ENCODE measurements around the gene IGF1. TPM values are rescaled to one million over a fixed set of nuclear protein-coding genes. Genes with fewer than 3 reads are reported as not detected.
A peak's percentile ranks its signal among the peaks of the same experiment; 100 is the strongest.

Gene IGF1
- total RNA-seq, 4 donors from 2014 or later = 17.3 to 58.7 (median 43.1) TPM

DNA sequence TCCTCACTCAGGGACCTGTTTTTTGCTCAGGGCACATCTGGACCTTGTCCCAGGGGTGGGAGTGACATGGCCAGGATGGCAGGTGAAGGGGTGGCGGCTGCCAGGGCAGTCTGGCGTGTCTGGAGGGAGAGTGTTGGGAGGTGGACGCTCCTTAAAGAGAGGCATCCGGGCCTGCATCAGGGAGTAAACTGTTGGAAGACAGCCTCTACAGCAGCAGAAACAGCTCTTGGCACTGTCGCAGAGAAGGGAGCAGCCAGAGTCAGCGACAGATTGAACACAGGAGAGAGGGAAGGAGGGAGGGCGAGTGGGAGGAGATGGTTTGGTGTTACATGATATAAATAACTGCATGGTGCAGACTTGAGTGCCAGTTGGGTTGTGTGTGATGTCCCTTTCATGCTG is 52.8 kb downstream of the IGF1 start:
- H3K4me3 ChIP-seq = no peak overlapping the region
- ATAC-seq = peak; percentile 34
- H3K27ac ChIP-seq = peak overlapping the region in 3 of 4 donors; percentile 38 to 70 (median 66)
- 0 to 16% methylated on average over 2 to 4 of the region's 7 CpGs for WGBS, 2 donors (ENCODE audit: low coverage in 1 of 2)
- TF ChIP-seq POLR2AphosphoS5 (IDR thresholded peaks at IDR 0.05) = no peak
- TF ChIP-seq EP300 (IDR thresholded peaks at IDR 0.05) = no peak
- H3K36me3 ChIP-seq = no peaks in the 10 kb centered on the region
- H3K9me3 ChIP-seq = no peaks in the 10 kb centered on the region
- no peaks in the 10 kb centered on the region for H3K27me3 ChIP-seq
- H3K4me1 ChIP-seq = peaks cover 0 to 25% (median 12%) of the 10 kb centered on the region in 3 donors

DNA sequence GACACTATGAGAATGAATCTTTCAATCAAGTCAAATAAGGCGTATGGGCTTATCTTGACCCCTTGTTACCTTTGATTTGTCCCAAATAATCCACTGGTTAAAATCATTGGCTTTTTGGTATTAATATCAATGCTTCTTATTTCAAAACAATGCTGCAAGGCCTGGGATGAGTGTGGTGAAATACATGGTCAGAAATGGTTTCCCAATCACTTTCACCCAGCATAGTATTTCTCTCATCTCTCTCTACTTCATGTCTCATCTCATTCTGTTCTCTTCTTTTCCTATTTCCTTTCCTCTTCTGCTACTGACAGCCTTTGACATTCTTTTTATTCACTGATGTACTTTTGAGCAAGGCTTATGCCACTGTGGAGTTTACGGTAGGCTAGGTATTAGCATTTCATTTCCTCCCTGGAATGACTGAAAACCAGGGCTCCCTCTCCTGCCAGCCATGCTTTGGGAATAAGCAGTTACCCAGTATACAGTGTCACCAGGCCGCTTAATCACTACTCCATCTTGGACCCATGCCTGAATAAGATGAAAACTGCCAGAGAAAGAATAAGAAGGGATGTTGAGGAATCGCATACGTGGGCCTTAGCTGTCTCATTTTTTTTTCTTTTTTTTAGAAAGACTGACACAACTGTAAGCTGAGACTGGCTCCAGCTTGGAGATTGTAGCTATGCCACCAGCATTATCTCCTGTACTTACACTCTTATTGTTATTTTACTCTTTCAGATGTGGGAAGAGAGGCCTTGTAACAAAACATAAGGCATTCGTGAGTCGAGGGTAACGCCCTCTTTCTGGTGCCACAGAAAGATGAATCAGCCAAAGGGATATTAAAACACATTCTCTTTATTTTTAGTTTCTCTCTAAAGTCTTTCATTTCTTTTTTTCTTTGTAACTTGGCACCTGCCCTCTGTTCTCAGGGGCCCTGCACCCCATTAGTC is 53.5 kb downstream of the IGF1 start:
- H3K36me3 ChIP-seq = no peaks in the 10 kb centered on the region
- no peaks in the 10 kb centered on the region for H3K27me3 ChIP-seq
- ATAC-seq = peak; percentile 35
- peaks cover 0 to 25% (median 12%) of the 10 kb centered on the region in 3 donors for H3K4me1 ChIP-seq
- 25 to 29% methylated on average over 5 to 8 of the region's 8 CpGs for WGBS, 2 donors (ENCODE audit: low coverage in 1 of 2)
- peak; percentile 11 for TF ChIP-seq POLR2AphosphoS5 (IDR thresholded peaks at IDR 0.05)
- TF ChIP-seq, protein P1, sequence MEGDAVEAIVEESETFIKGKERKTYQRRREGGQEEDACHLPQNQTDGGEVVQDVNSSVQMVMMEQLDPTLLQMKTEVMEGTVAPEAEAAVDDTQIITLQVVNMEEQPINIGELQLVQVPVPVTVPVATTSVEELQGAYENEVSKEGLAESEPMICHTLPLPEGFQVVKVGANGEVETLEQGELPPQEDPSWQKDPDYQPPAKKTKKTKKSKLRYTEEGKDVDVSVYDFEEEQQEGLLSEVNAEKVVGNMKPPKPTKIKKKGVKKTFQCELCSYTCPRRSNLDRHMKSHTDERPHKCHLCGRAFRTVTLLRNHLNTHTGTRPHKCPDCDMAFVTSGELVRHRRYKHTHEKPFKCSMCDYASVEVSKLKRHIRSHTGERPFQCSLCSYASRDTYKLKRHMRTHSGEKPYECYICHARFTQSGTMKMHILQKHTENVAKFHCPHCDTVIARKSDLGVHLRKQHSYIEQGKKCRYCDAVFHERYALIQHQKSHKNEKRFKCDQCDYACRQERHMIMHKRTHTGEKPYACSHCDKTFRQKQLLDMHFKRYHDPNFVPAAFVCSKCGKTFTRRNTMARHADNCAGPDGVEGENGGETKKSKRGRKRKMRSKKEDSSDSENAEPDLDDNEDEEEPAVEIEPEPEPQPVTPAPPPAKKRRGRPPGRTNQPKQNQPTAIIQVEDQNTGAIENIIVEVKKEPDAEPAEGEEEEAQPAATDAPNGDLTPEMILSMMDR (IDR thresholded peaks at IDR 0.05) = no peak
- H3K4me3 ChIP-seq = no peak overlapping the region
- H3K27ac ChIP-seq = peak overlapping the region; percentile 38 to 70 (median 61)
- H3K9me3 ChIP-seq = no peaks in the 10 kb centered on the region

DNA sequence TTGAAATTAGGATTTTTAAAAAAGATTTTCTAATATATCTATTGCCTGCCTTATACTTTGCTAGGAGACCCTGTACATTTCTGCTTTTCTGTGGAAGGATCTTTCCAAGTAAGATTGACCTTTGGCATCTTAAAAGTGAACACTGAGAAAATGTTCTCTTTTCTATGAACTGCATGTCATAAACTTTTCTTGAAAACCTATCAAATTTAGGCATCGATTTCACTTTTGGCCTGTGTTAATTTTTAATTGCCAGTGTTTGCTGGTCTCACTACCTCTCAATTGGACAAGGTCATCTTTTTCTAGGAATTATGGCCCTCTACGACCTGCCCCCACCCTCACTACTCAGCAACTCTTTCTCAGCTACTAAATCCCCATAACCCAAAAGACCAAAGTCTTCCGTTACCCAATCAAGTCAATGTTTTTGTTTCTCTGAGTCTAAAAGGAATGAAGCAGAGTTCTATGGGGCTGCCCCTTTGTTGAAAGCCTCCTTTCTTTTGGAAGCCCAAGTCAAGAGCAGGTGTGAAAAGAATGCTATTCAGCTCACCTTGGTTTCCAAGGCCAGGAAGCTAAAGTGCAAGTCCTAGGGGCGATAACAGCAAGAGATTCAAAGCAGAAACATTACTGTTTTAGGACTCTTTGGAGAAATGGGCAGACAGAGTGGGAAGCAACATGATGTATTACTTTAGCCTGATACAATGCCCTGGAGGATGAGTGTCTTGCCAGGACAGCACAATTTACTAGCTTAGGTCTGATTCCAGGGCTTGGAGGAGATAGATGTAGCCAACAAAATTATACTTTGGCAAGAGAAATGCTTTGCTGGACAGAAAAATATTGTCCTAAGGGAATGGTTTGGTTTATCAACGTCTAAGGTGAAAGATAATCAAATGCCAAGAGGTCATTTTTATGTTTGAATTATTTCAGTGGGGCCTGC is 55.0 kb downstream of the IGF1 start:
- no peak overlapping the region for H3K27ac ChIP-seq

DNA sequence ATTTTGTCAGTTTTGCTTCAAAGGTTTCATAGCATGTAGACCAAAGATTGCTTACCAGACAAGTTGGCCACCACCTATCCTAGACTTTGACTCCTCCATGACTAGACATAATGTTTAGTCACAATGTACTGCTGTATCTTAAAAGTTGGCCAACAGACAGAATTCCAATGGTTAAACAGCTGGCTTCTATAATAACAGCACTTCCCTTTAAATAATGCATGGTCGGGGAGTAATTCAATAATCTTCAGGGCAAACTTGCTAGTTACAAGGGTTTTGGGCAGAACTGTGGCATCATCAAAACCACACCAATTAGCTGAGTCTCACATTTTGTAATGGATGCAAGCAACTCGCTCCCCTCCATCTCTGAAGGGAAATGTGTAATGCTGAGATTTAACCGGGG is 56.9 kb downstream of the IGF1 start:
- no peaks in the 10 kb centered on the region for H3K9me3 ChIP-seq
- no peaks in the 10 kb centered on the region for H3K36me3 ChIP-seq
- WGBS, 2 donors (ENCODE audit: low coverage in 1 of 2) = 77 to 88% methylated on average over 2 to 3 of the region's 3 CpGs
- H3K4me3 ChIP-seq = no peak overlapping the region
- no peak overlapping the region for H3K27ac ChIP-seq
- H3K4me1 ChIP-seq = peaks cover 0 to 25% (median 9%) of the 10 kb centered on the region in 3 donors
- no peak for TF ChIP-seq EP300 (IDR thresholded peaks at IDR 0.05)
- no peak for TF ChIP-seq POLR2A (IDR thresholded peaks at IDR 0.05)
- no peak for TF ChIP-seq POLR2AphosphoS5 (IDR thresholded peaks at IDR 0.05)
- ATAC-seq = no peak
- H3K27me3 ChIP-seq = no peaks in the 10 kb centered on the region

More for the DNA sequence above, 55.0 kb downstream of the IGF1 start:
- no peak for ATAC-seq
- WGBS, 2 donors (ENCODE audit: low coverage in 1 of 2) = 59 to 74% methylated on average over 4 to 5 of the region's 5 CpGs
- TF ChIP-seq, protein P1 (IDR thresholded peaks at IDR 0.05) = no peak
- TF ChIP-seq POLR2A (IDR thresholded peaks at IDR 0.05) (no peak), POLR2AphosphoS5 (IDR thresholded peaks at IDR 0.05) (no peak)
- H3K36me3 ChIP-seq = no peaks in the 10 kb centered on the region
- H3K4me3 ChIP-seq = no peak overlapping the region
- no peaks in the 10 kb centered on the region for H3K27me3 ChIP-seq
- H3K4me1 ChIP-seq = peaks cover 0 to 25% (median 12%) of the 10 kb centered on the region in 3 donors
- H3K9me3 ChIP-seq = no peaks in the 10 kb centered on the region

DNA sequence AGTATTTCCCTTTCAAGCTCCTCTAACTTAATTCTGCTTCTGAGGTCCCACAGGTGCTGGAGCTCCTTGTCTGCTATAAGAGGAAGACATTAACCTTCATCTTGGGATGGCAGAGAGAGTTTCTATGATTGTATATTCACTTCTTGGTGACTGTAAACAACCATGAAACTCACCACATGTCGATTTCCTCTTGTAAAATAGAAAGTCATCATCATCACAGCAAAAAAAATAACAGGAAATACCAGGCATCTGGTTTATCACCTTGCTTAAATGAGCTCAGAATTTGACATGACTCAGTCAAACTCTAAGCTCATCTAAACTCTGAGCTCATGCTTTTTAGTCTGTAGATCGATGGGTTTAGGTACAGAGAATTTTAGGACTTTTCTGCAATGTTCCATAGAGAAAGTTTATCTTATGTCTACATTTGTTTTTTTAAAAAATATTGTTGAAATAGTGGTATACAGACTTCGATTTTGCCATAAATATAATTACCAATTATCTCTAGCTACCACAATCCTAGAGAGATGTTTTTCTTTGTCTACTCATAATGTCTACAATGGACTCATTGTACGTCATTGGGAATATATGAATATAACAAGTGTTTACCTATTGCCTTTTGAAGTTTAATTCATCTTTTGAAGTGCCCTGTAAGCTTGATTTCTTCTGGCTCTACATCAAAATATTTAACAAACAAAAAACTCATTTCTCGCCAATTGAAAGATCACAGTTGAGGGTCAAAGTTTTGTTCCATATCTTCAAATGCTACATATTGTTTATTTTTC is 58.4 kb downstream of the IGF1 start:
- H3K4me3 ChIP-seq = no peak overlapping the region
- H3K27ac ChIP-seq = no peak overlapping the region
- no peak for TF ChIP-seq EP300 (IDR thresholded peaks at IDR 0.05)
- TF ChIP-seq, protein P1 (IDR thresholded peaks at IDR 0.05) = no peak
- TF ChIP-seq POLR2A (IDR thresholded peaks at IDR 0.05) = no peak
- TF ChIP-seq POLR2AphosphoS5 (IDR thresholded peaks at IDR 0.05) = no peak
- no peaks in the 10 kb centered on the region for H3K9me3 ChIP-seq
- no peaks in the 10 kb centered on the region for H3K27me3 ChIP-seq
- ATAC-seq = no peak
- H3K4me1 ChIP-seq = peaks cover 0 to 15% (median 3%) of the 10 kb centered on the region in 3 donors
- H3K36me3 ChIP-seq = no peaks in the 10 kb centered on the region
- WGBS, 2 donors (ENCODE audit: low coverage in 1 of 2) = 76 to 79% methylated on average over 5 of the region's 5 CpGs
